Thyroid gland (tissue), 4 donors: ENCODE results near the gene ATF6. TPM values are rescaled to one million over a fixed set of nuclear protein-coding genes. Genes with fewer than 3 reads are reported as not detected.

Experiments used
- DNase-seq, 2 donors: peaks; one replicate each; pipeline ENCODE4 v3.0.0-alpha.2; 2019
- H3K27ac ChIP-seq, 3 donors: fragments of 200-600 bp; sonication (generic); 1 replicate in 2 of 3; 2 replicates in 1 of 3; pipeline ENCODE4 v1.5.1; 2016 to 2019; ENCODE audit warnings: mild to moderate bottlenecking in 1 of 3, moderate library complexity in 1 of 3
- H3K27me3 ChIP-seq: fragments of 200-600 bp; sonication (generic); one replicate; pipeline ENCODE4 v1.5.1; 2019
- H3K36me3 ChIP-seq, 2 donors: fragments of 200-600 bp; sonication (generic); one replicate each; pipeline ENCODE4 v1.5.1; 2016 to 2019
- H3K4me1 ChIP-seq, 2 donors: fragments of 200-600 bp; sonication (generic); one replicate each; pipeline ENCODE4 v1.5.1; 2017 to 2019
- H3K4me3 ChIP-seq, 3 donors: fragments of 200-600 bp; sonication (generic); replicated peaks in 1 of 3; 1 replicate in 2 of 3; 2 replicates in 1 of 3; pipeline ENCODE4 v1.5.1; 2016; ENCODE audit warnings: mild to moderate bottlenecking in 1 of 3
- H3K9me3 ChIP-seq: fragments of 200-600 bp; sonication (generic); one replicate; pipeline ENCODE4 v1.5.1; 2017
- POLR2A ChIP-seq, 2 donors: fragments of 450-650 bp; IDR thresholded peaks; one replicate each; pipeline ENCODE4 v1.6.1; 2017; ENCODE audit warnings: antibody characterized with exemption in 2 of 2, mild to moderate bottlenecking in 2 of 2, moderate library complexity in 1 of 2
- WGBS, 2 donors: methylation state at CpG; one replicate each; pipeline ENCODE4 v1.1.5; 2017; 5-methylcytosine and 5-hydroxymethylcytosine counted together
- intact Hi-C: fragments of 100-400 bp; cut with DNase I; formaldehyde crosslinking; loops from one replicate; pipeline ENCODE4 v1.15.1; 2023
- total RNA-seq, 4 donors: library from RNA; depleted of rRNA; stranded (reverse); fragments of >200 nt; gene quantifications; one replicate each; pipeline ENCODE4 v1.2.3, GENCODE V29; 2016
- TF ChIP-seq, protein P1 (sequence below), 6 experiments: fragments of 200-600 bp in 3 of 6; fragments of 450-650 bp in 3 of 6; sonication (generic) in 3 of 6; IDR thresholded peaks; one replicate each; pipeline ENCODE4 v1.5.1; 2016 to 2019; ENCODE audit warnings: antibody characterized with exemption in 6 of 6, mild to moderate bottlenecking in 2 of 6, inconsistent platforms in 1 of 6, moderate library complexity in 1 of 6

ATF6 gene
- total RNA-seq, 4 donors from 2014 or later: 35.8 to 45.6 (median 38.7) TPM

DNA sequence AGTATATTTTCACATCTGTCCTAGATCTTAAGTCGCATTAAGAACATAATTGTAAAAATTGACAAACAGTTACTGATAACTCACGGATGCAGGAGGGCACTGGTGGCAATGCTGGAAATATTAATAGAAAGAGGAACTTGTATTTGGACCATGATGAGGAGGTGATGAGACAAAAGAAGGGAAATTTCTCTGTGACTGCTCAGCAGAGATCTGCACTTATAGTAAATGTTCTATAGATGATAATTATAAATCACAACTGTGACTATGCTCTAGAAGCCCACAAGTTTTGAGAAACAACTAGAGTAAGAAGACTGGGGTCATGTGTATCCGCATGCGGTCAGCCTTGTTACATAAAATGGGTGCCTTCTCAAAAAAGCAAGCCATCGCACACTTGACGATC lies 25.2 kb upstream of the ATF6 start:
- H3K27ac ChIP-seq: no peak overlapping the region
- no peaks in the 10 kb centered on the region for H3K36me3 ChIP-seq
- no peaks in the 10 kb centered on the region for H3K9me3 ChIP-seq
- no peaks in the 10 kb centered on the region for H3K27me3 ChIP-seq
- no peaks in the 10 kb centered on the region for H3K4me1 ChIP-seq
- TF ChIP-seq, protein P1, sequence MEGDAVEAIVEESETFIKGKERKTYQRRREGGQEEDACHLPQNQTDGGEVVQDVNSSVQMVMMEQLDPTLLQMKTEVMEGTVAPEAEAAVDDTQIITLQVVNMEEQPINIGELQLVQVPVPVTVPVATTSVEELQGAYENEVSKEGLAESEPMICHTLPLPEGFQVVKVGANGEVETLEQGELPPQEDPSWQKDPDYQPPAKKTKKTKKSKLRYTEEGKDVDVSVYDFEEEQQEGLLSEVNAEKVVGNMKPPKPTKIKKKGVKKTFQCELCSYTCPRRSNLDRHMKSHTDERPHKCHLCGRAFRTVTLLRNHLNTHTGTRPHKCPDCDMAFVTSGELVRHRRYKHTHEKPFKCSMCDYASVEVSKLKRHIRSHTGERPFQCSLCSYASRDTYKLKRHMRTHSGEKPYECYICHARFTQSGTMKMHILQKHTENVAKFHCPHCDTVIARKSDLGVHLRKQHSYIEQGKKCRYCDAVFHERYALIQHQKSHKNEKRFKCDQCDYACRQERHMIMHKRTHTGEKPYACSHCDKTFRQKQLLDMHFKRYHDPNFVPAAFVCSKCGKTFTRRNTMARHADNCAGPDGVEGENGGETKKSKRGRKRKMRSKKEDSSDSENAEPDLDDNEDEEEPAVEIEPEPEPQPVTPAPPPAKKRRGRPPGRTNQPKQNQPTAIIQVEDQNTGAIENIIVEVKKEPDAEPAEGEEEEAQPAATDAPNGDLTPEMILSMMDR (IDR thresholded peaks at IDR 0.05): no peak
- 75 to 86% methylated on average over 6 of the region's 6 CpGs for WGBS, 2 donors
- no peak overlapping the region for H3K4me3 ChIP-seq
- no peak for DNase-seq
- intact Hi-C loops: loop anchor here (10.0 kb wide), 1 partner anchor 256 kb away; no protein-coding TSS in a partner anchor

DNA sequence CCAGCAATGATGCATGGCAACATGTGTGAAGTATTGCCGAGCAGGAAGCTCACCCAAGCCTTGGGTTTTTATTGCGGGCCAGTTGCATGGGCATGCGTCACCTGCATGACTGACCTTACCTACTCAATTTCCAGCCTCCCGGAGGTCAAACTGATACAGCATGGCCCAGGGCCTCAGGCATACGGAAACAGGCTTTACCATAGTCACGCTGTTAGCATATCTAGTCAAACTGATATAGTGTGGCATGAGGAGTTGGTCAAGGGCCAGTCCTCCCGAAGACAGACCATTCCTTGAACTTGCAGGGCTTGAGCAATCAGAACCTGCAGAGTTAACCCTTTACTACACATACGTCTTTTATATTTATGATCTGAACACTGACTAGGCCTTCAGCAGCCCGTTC lies 22.9 kb upstream of the ATF6 start:
- H3K27ac ChIP-seq: no peak overlapping the region
- H3K36me3 ChIP-seq: no peaks in the 10 kb centered on the region
- no peaks in the 10 kb centered on the region for H3K27me3 ChIP-seq
- no peak for TF ChIP-seq POLR2A (IDR thresholded peaks at IDR 0.05)
- TF ChIP-seq, protein P1 (IDR thresholded peaks at IDR 0.05): no peak
- intact Hi-C loops: loop anchor here (10.0 kb wide), 1 partner anchor 258 kb away; no protein-coding TSS in a partner anchor
- no peak for DNase-seq
- 75 to 84% methylated on average over 9 of the region's 9 CpGs for WGBS, 2 donors
- no peak overlapping the region for H3K4me3 ChIP-seq
- no peaks in the 10 kb centered on the region for H3K9me3 ChIP-seq
- no peaks in the 10 kb centered on the region for H3K4me1 ChIP-seq

DNA sequence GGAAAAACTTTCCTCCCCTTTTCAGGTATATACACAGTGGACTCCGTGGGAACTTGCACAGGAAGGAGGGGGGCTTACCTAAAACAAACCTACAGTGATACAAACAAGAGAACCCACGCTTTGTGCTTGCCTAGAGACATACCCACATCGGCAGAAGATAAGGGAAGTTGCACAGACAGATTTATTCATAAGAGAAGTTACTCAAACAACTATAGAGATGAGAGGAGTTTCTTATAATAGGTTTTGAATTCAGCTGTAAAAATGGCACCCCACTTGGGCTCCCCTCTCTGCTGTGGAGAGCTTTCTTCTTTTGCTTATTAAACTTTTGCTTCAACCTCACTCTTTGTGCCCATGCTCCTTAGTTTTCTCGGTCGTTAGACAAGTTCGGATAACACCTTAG lies 18.3 kb upstream of the ATF6 start:
- TF ChIP-seq, protein P1 (IDR thresholded peaks at IDR 0.05): no peak
- TF ChIP-seq POLR2A (IDR thresholded peaks at IDR 0.05): no peak
- no peaks in the 10 kb centered on the region for H3K27me3 ChIP-seq
- WGBS, 2 donors: 53 to 61% methylated on average over 6 of the region's 6 CpGs

DNA sequence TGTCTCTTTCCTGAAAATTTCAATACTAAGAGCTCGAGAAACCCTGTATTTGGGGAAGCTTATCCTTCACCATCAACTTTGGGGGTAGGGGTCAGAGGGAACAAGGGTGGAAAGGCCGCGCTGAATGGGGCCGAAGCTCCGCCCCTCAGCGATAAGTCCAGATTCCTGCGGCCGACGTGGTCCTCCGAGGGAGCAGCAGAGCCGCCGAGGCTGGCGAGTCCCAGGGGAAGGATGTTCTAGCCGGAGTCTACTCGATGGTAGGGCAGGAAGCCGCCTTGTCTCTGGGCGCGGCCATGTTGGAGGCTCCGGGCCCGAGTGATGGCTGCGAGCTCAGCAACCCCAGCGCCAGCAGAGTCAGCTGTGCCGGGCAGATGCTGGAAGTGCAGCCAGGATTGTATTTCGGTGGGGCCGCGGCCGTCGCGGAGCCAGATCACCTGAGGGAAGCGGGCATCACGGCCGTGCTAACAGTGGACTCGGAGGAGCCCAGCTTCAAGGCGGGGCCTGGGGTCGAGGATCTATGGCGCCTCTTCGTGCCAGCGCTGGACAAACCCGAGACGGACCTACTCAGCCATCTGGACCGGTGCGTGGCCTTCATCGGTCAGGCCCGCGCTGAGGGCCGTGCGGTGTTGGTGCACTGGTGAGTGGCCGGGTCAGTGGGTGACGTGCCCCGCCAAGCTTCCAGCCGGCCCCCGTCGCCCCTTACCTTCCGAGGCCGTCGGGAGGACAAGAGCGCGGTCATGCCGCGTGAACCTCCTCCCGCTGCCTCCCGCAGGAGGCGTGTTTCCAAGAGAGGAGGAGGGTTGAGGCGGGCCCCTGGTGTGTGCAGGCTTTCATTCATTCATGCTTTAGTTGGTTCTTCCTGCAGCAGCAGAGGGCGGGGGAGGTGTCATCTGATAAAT lies 16.4 kb upstream of the ATF6 start, which contains the start of gene DUSP12:
Gene DUSP12, plus strand, starts transcription at position 278 of the 899 bp plus-strand sequence. Its CDS starts 16 bp downstream, at position 294.
- intact Hi-C loops: loop anchor here (10.0 kb wide), 1 partner anchor 265 kb away; no protein-coding TSS in a partner anchor
- H3K4me3 ChIP-seq: peak within 1 kb of the TSS; percentile 60 to 95 (median 91)
- H3K27ac ChIP-seq: peak within 1 kb of the TSS; percentile 27 to 88 (median 87)
- 1 to 6% methylated on average over 16 to 33 of the region's 65 CpGs for WGBS, 2 donors
- peak; percentile 88 to 93 for DNase-seq
- H3K4me1 ChIP-seq: peaks cover 7 to 9% of the 10 kb centered on the region in 2 donors
- TF ChIP-seq, protein P1 (IDR thresholded peaks at IDR 0.05): peak in 1 of 6 experiments; percentile 7
- peak in 1 of 2 donors; percentile 59 for TF ChIP-seq POLR2A (IDR thresholded peaks at IDR 0.05)
- no peaks in the 10 kb centered on the region for H3K27me3 ChIP-seq
- no peaks in the 10 kb centered on the region for H3K9me3 ChIP-seq
- peaks cover 25 to 27% of the 10 kb centered on the region in 2 donors for H3K36me3 ChIP-seq

More for the DNA sequence above, 18.3 kb upstream of the ATF6 start:
- peaks cover 7 to 9% of the 10 kb centered on the region in 2 donors for H3K4me1 ChIP-seq
- intact Hi-C loops: loop anchor here (10.0 kb wide), 1 partner anchor 263 kb away; no protein-coding TSS in a partner anchor
- no peak overlapping the region for H3K27ac ChIP-seq
- H3K9me3 ChIP-seq: no peaks in the 10 kb centered on the region
- peaks cover 9 to 10% of the 10 kb centered on the region in 2 donors for H3K36me3 ChIP-seq
- no peak for DNase-seq
- no peak overlapping the region for H3K4me3 ChIP-seq
